SIG-M5 treated with dmso at 0.1 percent for 504 hours (cell line): ENCODE measurements around the gene ZFP36L2.
"Not testable (repeated sequence)": the region's sequence is repeated elsewhere in the genome, so short reads cannot be mapped to it uniquely, and the experiment has no call there.

Source experiments
- DNase-seq: peaks from one replicate; lab custom pipeline; 2025; ENCODE audit not compliant: unreplicated experiment; lab: John Stamatoyannopoulos, UW

The ZFP36L2 gene

DNA sequence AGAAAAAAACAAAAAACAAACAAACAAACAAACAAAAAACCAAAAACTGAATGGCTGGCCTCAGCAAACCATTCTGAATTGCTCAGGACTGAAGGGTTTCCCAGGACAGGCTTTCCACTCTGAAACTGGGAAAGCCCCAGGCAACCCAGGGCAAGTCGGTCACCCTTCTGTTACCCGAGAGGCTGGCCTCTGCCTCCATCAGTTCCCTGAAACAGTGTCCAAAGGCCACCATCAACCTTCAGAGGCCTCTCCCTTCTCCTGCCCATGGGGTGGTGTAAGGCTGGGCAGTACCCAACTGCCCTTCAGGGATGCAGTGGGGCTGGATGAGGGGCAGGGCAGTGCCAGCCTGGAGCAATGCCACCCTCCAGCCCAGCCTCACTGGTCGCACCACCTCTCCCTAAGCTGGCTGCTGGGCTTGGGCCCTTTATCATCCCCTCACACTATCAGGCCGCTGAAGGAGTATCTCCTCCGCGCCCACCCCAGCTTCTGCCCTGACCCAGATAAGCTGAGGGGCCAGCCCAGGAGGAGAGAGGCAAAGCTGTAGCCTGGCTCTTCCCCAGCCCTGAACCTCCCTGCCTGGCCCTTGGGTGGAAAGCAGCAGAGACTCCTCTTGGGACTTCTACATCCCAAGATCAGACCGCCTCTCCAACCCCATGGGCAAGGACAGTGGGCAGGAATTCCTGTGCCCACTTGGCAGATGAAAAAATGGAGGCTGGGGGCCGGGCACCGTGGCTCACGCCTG is 35.9 kb downstream of the ZFP36L2 start:
- no peak for DNase-seq

DNA sequence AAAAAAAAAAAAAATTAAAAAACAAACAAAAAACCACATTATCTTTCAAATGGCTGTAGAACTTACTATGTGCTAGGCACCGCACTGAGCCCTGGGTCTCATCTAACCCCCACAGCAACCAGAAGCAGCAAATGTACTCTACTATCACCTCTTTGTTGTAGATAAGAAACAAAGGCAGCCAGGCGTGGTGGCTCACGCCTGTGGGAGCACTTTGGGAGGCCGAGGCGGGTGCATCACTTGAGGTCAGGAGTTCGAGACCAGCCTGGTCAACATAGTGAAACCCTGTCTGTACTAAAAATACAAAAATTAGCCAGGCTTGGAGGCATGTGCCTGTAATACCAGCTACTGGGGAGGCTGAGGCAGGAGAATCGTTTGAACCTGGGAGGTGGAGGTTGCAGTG is 36.5 kb downstream of the ZFP36L2 start:
- not testable (repeated sequence) for DNase-seq

DNA sequence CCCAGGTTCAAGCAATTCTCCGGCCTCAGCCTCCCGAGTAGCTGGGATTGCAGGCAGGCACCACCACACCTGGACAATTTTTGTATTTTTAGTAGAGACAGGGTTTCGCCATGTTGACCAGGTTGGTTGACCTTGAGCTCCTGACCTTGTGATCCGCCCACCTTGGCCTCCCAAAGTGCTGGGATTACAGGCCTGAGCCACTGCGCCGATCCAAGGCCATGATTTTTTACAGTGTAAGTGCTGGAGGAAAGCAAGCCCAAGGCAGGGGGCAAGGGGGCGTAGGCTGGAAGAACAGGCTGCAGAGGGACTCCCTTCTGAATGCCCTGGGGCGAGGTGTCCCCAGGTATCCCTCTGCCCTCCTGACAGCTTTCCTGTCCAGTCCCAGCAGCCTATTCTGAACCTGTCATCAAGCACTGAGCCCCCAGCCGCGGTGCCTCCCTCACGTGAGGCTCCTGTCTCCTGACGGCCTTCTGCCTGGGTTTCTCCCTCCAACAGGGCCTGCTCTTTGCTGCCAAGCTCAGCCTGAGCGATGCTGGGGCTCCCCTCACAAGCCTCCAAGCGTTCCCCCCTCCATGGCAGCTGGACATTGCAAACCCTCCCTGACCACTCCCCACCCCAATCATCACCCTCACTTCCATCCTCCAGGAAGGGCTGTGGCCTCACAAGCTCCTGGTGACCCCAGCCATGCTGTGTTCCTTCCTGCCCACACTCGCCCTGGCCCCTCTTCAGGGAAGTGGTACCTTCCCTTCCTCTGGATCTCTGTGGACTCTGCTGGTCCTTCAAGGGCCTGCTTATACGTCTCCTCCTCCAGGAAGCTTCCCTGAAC is 37.6 kb downstream of the ZFP36L2 start:
- no peak for DNase-seq

DNA sequence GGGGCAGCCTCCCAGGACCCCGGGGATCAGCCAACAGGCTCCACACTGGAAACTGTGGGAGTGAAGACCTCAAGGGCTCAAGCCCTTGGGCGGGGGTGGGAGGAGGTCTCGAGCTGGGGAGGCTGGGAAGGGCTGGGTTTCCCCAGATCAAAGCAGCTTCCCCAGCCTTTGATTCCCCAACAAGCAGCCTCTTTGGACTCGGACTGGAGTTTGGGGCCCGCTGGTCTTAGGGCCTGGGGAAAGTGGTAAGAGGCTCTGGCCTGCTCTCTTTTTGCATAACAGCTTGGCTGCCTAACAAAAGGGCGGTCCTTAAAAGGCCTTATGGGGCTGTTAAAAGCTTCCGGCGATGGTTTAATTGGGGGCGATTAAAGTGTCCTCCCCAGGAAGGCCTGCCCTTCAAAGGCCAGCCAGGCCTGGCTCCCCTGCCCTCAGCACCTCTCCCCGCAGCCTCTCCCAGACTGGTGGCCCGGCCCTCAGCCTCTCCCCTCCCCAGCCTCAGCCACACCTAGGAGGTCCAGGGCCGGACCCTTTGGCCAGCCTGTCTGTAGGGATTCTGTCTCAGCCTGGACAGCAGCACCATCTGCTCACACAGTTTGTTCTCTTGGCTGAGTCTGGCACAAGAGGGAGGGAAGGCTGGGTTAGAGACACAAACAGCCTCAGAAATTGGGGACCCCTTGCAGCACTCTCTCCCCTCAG is 39.6 kb downstream of the ZFP36L2 start:
- DNase-seq = no peak

DNA sequence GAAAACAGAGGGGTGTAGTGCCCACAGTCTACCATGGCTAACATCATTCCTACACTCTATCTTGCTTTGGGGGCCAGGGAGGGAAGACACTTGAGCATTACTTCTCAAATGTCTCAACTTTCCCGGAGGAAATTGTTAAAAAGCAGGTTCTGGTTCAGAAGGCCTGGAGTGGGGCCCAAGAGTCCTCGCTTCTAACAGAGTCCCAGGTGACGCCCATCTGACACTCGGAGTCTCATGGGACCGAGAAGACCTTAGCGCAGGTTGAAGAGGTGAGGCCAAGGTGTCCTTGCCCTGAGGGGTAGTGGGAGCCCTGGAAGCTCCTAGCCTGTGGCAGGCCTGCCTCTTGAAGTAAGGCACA is 40.1 kb downstream of the ZFP36L2 start:
- DNase-seq = no peak

DNA sequence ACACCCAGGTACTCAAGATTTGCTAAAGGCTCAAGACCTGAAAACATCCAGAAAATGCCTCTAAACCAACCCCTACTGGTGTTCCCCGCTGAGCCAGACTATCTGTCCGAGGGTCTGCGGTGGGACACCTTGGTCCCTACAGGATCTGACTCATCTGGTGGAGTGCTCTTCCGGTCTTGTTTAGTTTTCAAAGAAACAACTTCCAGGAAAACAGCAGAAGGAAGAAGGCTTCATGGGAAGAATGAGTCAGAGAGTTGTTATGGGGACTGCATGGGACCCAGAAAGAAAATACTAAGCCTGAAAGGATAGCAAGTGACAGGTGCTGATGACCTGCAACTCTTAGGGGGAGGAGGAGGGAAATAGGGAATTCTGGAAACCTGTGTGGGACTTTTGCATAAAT is 41.3 kb downstream of the ZFP36L2 start:
- no peak for DNase-seq

DNA sequence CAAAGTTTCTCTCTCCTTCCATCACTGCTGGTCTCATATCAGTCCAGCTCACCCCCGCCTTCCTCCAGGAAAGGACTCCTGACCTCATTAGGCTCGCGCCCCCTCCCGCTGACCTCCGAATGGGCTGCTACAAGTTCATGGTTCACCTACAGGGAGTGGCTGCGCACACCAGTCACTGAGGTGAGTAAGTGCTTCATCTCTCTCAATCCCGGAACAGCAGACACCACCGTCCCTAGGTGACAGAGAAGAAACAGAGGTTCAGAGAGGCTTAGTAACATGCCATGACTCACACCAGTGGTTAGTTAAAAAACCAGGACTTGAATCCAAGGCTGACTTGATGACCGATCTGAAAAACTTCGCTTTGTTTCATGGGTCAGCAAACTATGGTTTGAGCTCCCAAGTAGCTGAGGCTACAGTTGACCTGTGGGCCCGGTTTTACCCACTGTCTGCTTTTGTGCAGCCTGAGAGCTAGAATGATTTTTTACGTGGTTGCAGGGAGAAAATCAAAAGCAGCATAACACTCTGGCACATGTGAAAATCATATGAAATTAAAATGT is 42.0 kb downstream of the ZFP36L2 start:
- DNase-seq = no peak

DNA sequence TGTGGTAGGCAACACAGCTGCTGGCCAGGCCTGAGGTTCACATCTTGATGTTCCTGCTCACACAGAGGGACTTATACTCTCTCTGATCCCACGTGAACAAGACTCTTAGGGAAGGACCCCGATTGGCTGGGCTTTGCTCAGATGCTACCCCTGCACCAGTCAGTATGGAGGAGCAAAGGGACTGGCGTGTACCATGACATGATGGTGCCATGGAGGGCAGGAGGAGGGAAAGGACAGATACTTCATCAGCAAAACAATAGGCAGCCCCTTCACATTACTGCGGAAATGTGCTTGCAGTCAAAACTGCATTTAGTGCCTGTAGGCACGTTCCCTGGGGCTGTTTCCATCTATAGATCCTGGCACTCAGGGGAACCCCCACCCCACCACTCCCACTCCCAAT is 42.7 kb downstream of the ZFP36L2 start:
- no peak for DNase-seq

DNA sequence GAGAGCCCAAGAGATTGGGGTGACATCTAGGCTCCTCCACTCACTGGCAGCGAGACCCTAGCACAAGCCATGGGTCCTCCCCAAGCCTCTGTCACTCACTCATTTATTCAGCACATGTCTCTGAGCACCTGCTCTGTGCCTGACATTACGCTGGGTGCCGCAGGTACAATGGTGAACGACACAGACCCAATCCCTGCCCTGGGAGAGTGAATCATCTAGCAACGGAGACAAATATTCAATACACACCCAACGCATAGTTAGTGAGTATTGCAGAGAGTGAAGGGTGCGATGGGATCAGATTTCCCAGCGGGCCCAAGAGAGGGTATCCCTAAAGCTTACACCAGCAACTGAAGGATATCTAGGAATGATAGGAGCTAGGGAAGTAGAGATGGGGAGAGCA is 45.5 kb downstream of the ZFP36L2 start:
- no peak for DNase-seq

DNA sequence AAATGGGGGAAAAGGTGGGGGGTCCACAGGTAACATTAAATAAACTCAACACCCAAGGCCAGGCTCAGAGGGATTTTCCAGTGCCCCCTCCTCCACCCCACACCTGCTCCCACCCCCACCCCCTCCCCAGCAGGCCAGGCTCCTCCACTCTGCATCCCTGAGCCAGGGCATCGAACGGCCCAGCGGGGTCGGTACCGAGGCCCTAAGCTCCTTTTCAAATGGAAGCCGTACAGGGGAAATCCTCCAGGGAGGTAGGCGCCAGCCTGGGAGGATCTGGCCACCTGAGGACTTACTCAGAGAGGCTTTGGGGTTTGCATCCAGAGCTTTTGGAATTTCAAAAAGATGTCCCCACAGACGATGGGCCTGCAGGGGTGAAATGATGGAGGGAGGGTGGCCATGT is 46.5 kb downstream of the ZFP36L2 start:
- DNase-seq = no peak

DNA sequence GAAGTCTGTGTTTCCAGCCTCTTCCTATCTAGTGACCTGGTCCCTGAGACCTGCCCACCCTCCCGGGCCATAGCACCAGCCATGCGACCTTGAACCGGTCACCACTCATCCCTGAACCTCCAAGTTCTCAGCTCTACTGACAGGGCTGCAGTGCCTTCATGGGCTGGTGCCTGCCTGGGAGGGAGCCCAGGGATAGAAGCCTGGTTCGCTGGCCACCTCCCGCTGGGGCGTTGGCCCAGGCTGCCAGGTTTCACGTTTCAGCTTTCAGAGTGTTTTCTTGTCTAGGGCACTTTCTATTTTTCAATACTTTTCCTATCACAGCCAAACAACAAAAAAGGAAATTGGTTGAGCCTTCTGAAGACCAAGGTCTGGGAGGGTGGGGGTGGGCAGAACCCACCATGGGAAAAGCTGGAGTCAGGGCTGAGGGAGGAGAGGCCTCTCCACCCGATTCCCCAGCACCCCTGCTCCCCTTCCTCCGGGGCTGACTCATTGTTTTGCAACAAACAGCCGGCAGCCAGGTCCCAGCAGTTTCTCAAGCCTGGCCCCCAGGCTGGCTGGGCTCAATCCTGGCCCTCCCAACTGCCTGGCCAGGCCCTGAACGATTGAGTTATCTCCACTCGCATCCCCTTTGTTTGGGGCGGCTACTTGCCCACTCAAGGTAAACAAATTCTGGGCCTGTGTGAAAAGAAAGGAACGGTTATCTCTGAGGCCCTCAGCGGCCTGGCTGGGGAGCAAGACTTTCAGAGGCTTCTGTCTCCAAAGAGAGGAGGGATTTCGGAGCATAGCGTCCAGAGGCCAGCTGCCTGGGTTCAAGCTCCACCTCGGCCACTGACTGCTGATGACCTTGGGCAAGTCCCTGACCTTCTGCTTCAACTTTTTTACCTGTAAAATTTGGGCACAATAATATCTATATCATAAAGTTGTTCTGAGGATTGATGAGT is 47.5 kb downstream of the ZFP36L2 start:
- DNase-seq = peak; percentile 90

DNA sequence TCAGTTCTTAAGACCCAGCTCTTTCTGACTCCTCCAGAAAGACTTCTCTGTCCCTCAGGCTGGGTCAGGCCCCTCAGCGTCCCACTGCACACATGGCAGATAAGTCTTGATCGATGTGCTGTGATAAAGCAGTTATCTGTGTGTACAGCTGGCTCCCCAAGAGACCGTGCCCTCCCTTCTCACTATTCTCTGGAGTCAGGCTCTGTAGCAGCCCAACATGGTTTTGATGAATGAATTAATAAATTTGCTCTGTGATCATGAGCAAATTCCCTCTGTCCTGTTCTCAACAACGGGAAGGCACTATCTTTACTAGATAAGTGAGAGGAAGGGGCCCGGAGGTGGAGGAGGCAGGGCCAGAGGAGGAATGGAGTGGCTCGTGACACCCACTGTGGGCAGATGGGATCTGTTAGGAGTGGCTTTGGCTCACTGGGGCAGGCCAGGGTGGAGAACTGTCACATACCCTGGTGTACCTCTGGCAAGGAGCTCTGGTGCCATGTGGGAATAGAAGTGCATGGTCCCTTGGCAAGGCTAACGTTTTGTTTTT is 48.3 kb downstream of the ZFP36L2 start:
- no peak for DNase-seq

DNA sequence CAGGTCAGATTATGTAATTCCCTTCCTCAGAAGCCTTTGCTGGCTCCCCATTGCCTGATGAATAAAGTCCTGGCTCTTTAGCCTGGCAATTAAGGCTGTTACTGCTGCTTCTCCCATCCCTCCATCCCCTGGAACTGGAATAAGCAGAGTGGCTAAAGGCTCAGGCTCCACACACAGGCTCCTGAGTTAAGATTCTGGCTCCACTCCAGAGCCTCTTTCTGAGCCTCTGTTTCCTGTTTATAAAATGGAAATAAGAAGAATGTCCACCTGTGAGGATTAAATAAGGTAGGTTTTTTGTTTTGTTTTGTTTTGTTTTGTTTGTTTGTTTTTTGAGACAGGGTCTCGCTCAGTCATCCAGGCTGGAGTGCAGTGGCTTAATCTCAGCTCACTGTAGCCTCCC is 50.0 kb downstream of the ZFP36L2 start:
- DNase-seq = no peak

DNA sequence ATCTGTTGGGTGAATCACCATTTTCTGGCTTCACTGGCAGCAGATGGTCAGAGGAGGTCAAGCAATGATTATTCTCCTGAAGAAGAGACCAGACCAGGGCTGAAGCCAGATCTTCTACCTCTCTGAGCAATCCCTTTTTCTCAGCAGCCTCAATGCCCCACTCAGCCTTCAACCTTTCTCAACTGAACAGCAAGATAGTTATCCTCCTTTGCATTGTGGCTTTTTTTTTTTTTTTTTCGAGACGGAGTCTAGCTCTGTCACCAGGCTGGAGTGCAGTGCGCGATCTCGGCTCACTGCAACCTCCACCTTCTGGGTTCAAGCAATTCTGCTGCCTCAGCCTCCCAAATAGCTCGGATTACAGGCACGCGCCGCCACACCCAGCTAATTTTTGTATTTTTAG is 50.5 kb downstream of the ZFP36L2 start:
- no peak for DNase-seq

DNA sequence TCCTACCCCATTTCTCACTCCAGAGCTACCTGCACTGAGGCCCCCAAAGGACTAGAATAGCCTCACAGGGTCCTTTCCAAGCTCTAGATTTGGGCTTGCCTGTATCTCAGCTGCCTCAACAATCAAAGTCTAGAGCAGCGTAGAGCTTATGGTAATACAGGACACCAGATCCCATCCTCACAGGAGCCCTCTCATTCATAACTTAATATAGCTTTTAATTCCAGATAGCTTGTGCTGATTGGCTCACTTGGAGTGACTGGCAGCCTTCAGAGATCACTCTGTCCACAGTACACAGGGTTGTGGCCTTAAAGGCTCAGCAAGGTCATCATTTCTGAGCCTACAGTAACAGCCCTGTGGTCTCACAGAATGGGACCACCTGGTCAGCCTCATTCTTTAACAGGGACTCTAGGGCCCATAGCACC is 51.4 kb downstream of the ZFP36L2 start:
- DNase-seq = no peak

DNA sequence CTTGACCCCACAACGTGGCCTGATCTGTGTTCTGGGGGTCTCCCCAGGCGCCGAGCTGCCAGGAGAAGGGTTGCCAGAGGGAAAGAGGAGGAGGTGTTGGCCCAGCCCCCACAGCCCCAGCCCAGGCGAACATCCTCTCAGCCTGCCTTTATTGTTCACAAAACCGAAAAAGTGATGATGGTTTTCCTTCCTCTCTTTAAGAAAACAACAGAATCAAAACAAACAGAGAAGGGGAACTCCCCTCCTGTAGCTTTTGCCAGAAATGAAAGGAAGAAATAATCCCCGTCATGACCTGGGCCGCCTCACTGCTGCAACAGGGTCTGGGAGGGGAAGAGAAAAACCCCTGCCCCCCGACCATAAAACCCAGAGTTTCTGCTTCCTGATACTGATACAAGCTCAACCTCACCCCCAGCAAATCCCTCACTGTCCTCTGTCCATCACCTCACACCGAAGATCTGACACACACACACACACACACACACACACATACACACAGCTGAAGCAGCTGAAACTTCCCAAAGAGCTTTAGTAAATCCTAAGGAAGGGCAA is 52.0 kb downstream of the ZFP36L2 start:
- peak; percentile 80 for DNase-seq
